GM23338 (cell line): ENCODE results near the gene CDH15.

Experiments
- CREB1 ChIP-seq: fragments of 250-450 bp; sonication (Bioruptor Pico); IDR thresholded peaks from 2 replicates; pipeline ENCODE4 v1.5.0; 2020; ENCODE audit warnings: low read depth, mild to moderate bottlenecking, moderate library complexity
- CTCF ChIP-seq, 2 experiments: fragments of 200-600 bp in 1 of 2; sonication (generic) in 1 of 2; conservative IDR thresholded peaks; 2 replicates each; pipeline versions ENCODE4 v1.5.1 to v1.6.1; 2016 to 2017; ENCODE audit warnings: antibody characterized with exemption in 2 of 2, low read depth in 2 of 2, mild to moderate bottlenecking in 2 of 2, moderate library complexity in 1 of 2
- EZH2 ChIP-seq: fragments of 200-600 bp; sonication (generic); IDR thresholded peaks from one replicate; pipeline ENCODE4 v1.8.0; 2017; ENCODE audit warnings: antibody characterized with exemption, mild to moderate bottlenecking, low read depth; ENCODE audit not compliant: unreplicated experiment
- EZH2phosphoT487 ChIP-seq: fragments of 200-600 bp; sonication (generic); IDR thresholded peaks from one replicate; pipeline ENCODE4 v1.8.1; 2018; ENCODE audit warnings: antibody characterized with exemption; ENCODE audit not compliant: unreplicated experiment
- JUNB ChIP-seq: IDR thresholded peaks from one replicate; pipeline ENCODE4 v1.6.1; 2016; ENCODE audit warnings: antibody characterized with exemption; ENCODE audit not compliant: unreplicated experiment
- POLR2AphosphoS5 ChIP-seq: IDR thresholded peaks from 2 replicates; pipeline ENCODE4 v1.6.1; 2016; ENCODE audit warnings: antibody characterized with exemption, low read depth
- REST ChIP-seq: IDR thresholded peaks from one replicate; pipeline ENCODE4 v1.6.1; 2018; ENCODE audit warnings: antibody characterized with exemption; ENCODE audit not compliant: unreplicated experiment
- STAT1 ChIP-seq: IDR thresholded peaks from one replicate; pipeline ENCODE4 v1.6.1; 2016; ENCODE audit warnings: antibody characterized with exemption; ENCODE audit not compliant: unreplicated experiment
- ZNF114 ChIP-seq: fragments of 250-450 bp; sonication (Bioruptor Pico); IDR thresholded peaks from 2 replicates; pipeline ENCODE4 v1.5.0; 2020; ENCODE audit warnings: mild to moderate bottlenecking, moderate library complexity
- ZNF331 ChIP-seq: fragments of 250-450 bp; sonication (Bioruptor Pico); IDR thresholded peaks from 2 replicates; pipeline ENCODE4 v1.5.0; 2020; ENCODE audit warnings: low read depth, mild to moderate bottlenecking, moderate library complexity
- ZNF462 ChIP-seq: fragments of 250-450 bp; sonication (Bioruptor Pico); IDR thresholded peaks from 2 replicates; pipeline ENCODE4 v1.5.0; 2020; ENCODE audit warnings: mild to moderate bottlenecking, moderate library complexity

GRCh38 chr16:89230255-89230654 is 58.7 kb downstream of the CDH15 start:
- no peak for TF ChIP-seq CTCF (conservative IDR thresholded peaks at IDR 0.05; ENCODE audit: low read depth in 2 of 2)
- TF ChIP-seq ZNF114 (CRISPR knock-in tag): no peak
- TF ChIP-seq REST: no peak
- no peak for TF ChIP-seq ZNF331 (CRISPR knock-in tag)
- TF ChIP-seq EZH2: no peak
- no peak for TF ChIP-seq EZH2phosphoT487
- no peak for TF ChIP-seq POLR2AphosphoS5
- TF ChIP-seq CREB1 (CRISPR knock-in tag): no peak
- TF ChIP-seq ZNF462 (CRISPR knock-in tag): no peak
- TF ChIP-seq JUNB: no peak
- no peak for TF ChIP-seq STAT1
